DMS153 (cell line): ENCODE results near the gene KRTAP12-3.
"Not testable (repeated sequence)": the region's sequence is repeated elsewhere in the genome, so short reads cannot be mapped to it uniquely, and the experiment has no call there.

ENCODE experiments used
- DNase-seq: peaks from one replicate; lab custom pipeline; 2025; lab: John Stamatoyannopoulos, UW

KRTAP12-3 gene

GRCh38 chr21:44627181-44627822, 30.4 kb upstream of the KRTAP12-3 start:
- not testable (repeated sequence) for DNase-seq

- not testable (repeated sequence) for DNase-seq
These were observed 29.9 kb upstream of the KRTAP12-3 start for GRCh38 chr21:44627831-44628233.

- DNase-seq, result no peak
These were observed 28.9 kb upstream of the KRTAP12-3 start for GRCh38 chr21:44628707-44629391.

- DNase-seq, result no peak
These were observed 27.3 kb upstream of the KRTAP12-3 start for GRCh38 chr21:44630440-44630839.

- no peak for DNase-seq
These were observed 25.7 kb upstream of the KRTAP12-3 start for GRCh38 chr21:44632067-44632466.

GRCh38 chr21:44636209-44637017, 21.3 kb upstream of the KRTAP12-3 start:
- DNase-seq, result no peak

- no peak for DNase-seq
These were observed 20.5 kb upstream of the KRTAP12-3 start, which contains the start of gene KRTAP10-10 for GRCh38 chr21:44637018-44637850. TSS of gene KRTAP10-10 (plus strand) at chr21:44637356. CDS start at chr21:44637418, 62 bp downstream.

GRCh38 chr21:44637851-44638348, 19.8 kb upstream of the KRTAP12-3 start:
- DNase-seq, result not testable (repeated sequence)

- DNase-seq, result not testable (repeated sequence)
These were observed 19.0 kb upstream of the KRTAP12-3 start for GRCh38 chr21:44638506-44639330.

GRCh38 chr21:44639331-44639655, 18.4 kb upstream of the KRTAP12-3 start:
- DNase-seq, result no peak

GRCh38 chr21:44640761-44641160, 17.0 kb upstream of the KRTAP12-3 start:
- DNase-seq, result no peak

- no peak for DNase-seq
These were observed 13.9 kb upstream of the KRTAP12-3 start for GRCh38 chr21:44643741-44644310.

GRCh38 chr21:44644878-44645277, 12.9 kb upstream of the KRTAP12-3 start:
- DNase-seq, result no peak

- DNase-seq, result not testable (repeated sequence)
These were observed 11.1 kb upstream of the KRTAP12-3 start, which contains the start of gene KRTAP10-11 for GRCh38 chr21:44646366-44647221. TSS of gene KRTAP10-11 (plus strand) at chr21:44646414. CDS start at chr21:44646459, 45 bp downstream.

- no peak for DNase-seq
These were observed 10.5 kb upstream of the KRTAP12-3 start for GRCh38 chr21:44647222-44647552.

GRCh38 chr21:44648557-44649311, 9.0 kb upstream of the KRTAP12-3 start:
- DNase-seq, result no peak

GRCh38 chr21:44649521-44650100, 8.1 kb upstream of the KRTAP12-3 start:
- DNase-seq, result no peak

- DNase-seq, result no peak
These were observed 7.3 kb upstream of the KRTAP12-3 start for GRCh38 chr21:44650265-44650972.
